AG08395 (cell line): ENCODE measurements around the gene MTARC1.

Experiments used
- DNase-seq: peaks from one replicate; pipeline ENCODE4 v3.0.0; 2012; ENCODE audit warnings: mixed read lengths, low spot score

MTARC1 gene

GRCh38 chr1:220786337-220787068 is at the start of gene MTARC1:
Gene MTARC1, plus strand, starts transcription at chr1:220786913. Its CDS starts 32 bp downstream, at chr1:220786945.
- peak; percentile 61 for DNase-seq

GRCh38 chr1:220741349-220741748 is 45.4 kb upstream of the MTARC1 start:
- no peak for DNase-seq

GRCh38 chr1:220741825-220742224 is 44.9 kb upstream of the MTARC1 start:
- no peak for DNase-seq

GRCh38 chr1:220742520-220742919 is 44.2 kb upstream of the MTARC1 start:
- DNase-seq, result no peak

GRCh38 chr1:220746851-220747250 is 39.9 kb upstream of the MTARC1 start:
- DNase-seq, result no peak

GRCh38 chr1:220747437-220748088 is 39.1 kb upstream of the MTARC1 start:
- no peak for DNase-seq

- DNase-seq, result peak; percentile 83
Measured at GRCh38 chr1:220748089-220748934, 38.4 kb upstream of the MTARC1 start, which contains the start of gene MTARC2. Gene MTARC2, plus strand, starts transcription at chr1:220748322. Its CDS starts 210 bp downstream, at chr1:220748532.

- no peak for DNase-seq
Measured at GRCh38 chr1:220748936-220749335, 37.8 kb upstream of the MTARC1 start.

GRCh38 chr1:220750131-220750515 is 36.6 kb upstream of the MTARC1 start:
- no peak for DNase-seq

GRCh38 chr1:220751111-220751510 is 35.6 kb upstream of the MTARC1 start:
- DNase-seq, result no peak

GRCh38 chr1:220754212-220754917 is 32.3 kb upstream of the MTARC1 start:
- no peak for DNase-seq

GRCh38 chr1:220754918-220755295 is 31.8 kb upstream of the MTARC1 start:
- no peak for DNase-seq

- no peak for DNase-seq
Measured at GRCh38 chr1:220755309-220755708, 31.4 kb upstream of the MTARC1 start.

GRCh38 chr1:220757441-220757840 is 29.3 kb upstream of the MTARC1 start:
- no peak for DNase-seq

GRCh38 chr1:220759147-220759546 is 27.6 kb upstream of the MTARC1 start:
- DNase-seq, result no peak

GRCh38 chr1:220761688-220762427 is 24.9 kb upstream of the MTARC1 start:
- no peak for DNase-seq

- no peak for DNase-seq
Measured at GRCh38 chr1:220764757-220765156, 22.0 kb upstream of the MTARC1 start.

- no peak for DNase-seq
Measured at GRCh38 chr1:220767312-220768125, 19.2 kb upstream of the MTARC1 start.

GRCh38 chr1:220768126-220768601 is 18.5 kb upstream of the MTARC1 start:
- no peak for DNase-seq

GRCh38 chr1:220769205-220769604 is 17.5 kb upstream of the MTARC1 start:
- no peak for DNase-seq
